BLaER1 treated with 17β-estradiol and CSF1 and Interleukin-3, amounts not matched to agents 10 nM and 100 nM (cell line): Measurements from ENCODE around the gene CCT2.

Experiments used
- H3K27ac ChIP-seq, 11 experiments: shearing (Covaris generic); formaldehyde crosslinking; 2 replicates each; pipeline ENCODE4 v1.8.1; 2022
- H3K27me3 ChIP-seq, 11 experiments: shearing (Covaris generic); formaldehyde crosslinking; 2 replicates each; pipeline ENCODE4 v1.8.1; 2022
- H3K36me3 ChIP-seq, 11 experiments: shearing (Covaris generic); formaldehyde crosslinking; 2 replicates each; pipeline ENCODE4 v1.8.1; 2022
- H3K4me1 ChIP-seq, 10 experiments: shearing (Covaris generic); formaldehyde crosslinking; 2 replicates each; pipeline ENCODE4 v1.8.1; 2022
- H3K4me2 ChIP-seq, 11 experiments: shearing (Covaris generic); formaldehyde crosslinking; 2 replicates each; pipeline ENCODE4 v1.8.1; 2022
- H3K4me3 ChIP-seq, 10 experiments: shearing (Covaris generic); formaldehyde crosslinking; 2 replicates each; pipeline ENCODE4 v1.8.1; 2022
- H3K9ac ChIP-seq, 11 experiments: shearing (Covaris generic); formaldehyde crosslinking; 2 replicates each; pipeline ENCODE4 v1.8.1; 2022
- H3K9me3 ChIP-seq, 11 experiments: shearing (Covaris generic); formaldehyde crosslinking; replicated peaks in 1 of 11; 2 replicates each; pipeline ENCODE4 v1.8.1; 2022
- H4K20me1 ChIP-seq, 11 experiments: shearing (Covaris generic); formaldehyde crosslinking; 2 replicates each; pipeline ENCODE4 v1.8.1; 2022
- Cebpa-rat ChIP-seq, 11 experiments: shearing (Covaris generic); IDR thresholded peaks; 2 replicates each; pipeline ENCODE4 v1.8.1; 2022

The CCT2 gene

DNA sequence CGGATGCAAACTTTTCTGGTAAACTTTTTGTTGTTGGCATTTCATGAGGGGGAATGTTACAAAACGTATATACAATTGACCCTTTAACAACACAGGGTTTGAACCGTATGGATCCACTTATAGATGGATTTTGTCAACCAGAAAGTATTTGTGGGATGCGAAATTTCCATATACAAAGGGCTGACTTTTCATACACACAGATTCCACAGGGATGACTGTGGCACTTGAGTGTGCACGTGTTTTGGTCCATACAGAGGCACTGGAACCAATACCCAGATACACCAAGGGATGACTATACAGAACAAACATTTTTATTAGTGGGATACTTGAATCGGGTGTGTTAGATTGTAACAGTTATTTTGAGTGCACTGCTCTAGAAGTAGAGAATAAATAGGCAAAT lies 29.8 kb upstream of the CCT2 start:
- Histone ChIP-seq H4K20me1 (peaks cover 0 to 22% (median 8%) of the 10 kb centered on the region in 11 experiments; a peak in 11 of 22 replicates), H3K4me3 (no peak overlapping the region), H3K4me2 (no peak overlapping the region), H3K36me3 (peaks cover 0 to 28% (median 0%) of the 10 kb centered on the region in 11 experiments; a peak in 8 of 22 replicates), H3K9me3 (no peaks in the 10 kb centered on the region), H3K27ac (no peak overlapping the region), H3K4me1 (no peaks in the 10 kb centered on the region), H3K27me3 (no peaks in the 10 kb centered on the region), H3K9ac (no peak overlapping the region)
- TF ChIP-seq Cebpa-rat (IDR thresholded peaks at IDR 0.05), result no peak

DNA sequence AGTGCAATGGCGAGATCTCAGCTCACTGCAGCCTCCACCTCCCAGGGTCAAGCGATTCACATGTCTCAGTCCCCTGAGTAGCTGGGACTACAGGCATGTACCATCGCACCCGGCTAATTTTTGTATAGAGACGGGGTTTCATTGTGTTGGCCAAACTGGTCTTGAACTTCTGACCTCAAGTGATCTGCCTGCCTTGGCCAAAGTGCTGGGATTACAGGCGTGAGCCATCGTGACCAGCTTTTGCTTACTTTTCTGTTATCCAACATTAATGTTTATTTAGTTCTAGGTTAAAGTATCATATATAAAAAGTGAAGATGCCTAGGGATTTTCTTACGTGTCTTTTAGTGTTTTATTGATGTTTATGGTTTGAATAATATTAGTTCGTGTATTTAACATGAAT lies 28.9 kb upstream of the CCT2 start:
- no peak overlapping the region for H3K4me2 ChIP-seq
- H3K9me3 ChIP-seq, result no peaks in the 10 kb centered on the region
- peaks cover 0 to 23% (median 0%) of the 10 kb centered on the region in 11 experiments; a peak in 7 of 22 replicates for H3K36me3 ChIP-seq
- TF ChIP-seq Cebpa-rat (IDR thresholded peaks at IDR 0.05), result no peak
- no peak overlapping the region for H3K27ac ChIP-seq
- H3K9ac ChIP-seq, result no peak overlapping the region
- peaks cover 0 to 26% (median 8%) of the 10 kb centered on the region in 11 experiments; a peak in 12 of 22 replicates for H4K20me1 ChIP-seq
- no peaks in the 10 kb centered on the region for H3K27me3 ChIP-seq
- no peaks in the 10 kb centered on the region for H3K4me1 ChIP-seq
- H3K4me3 ChIP-seq, result no peak overlapping the region

DNA sequence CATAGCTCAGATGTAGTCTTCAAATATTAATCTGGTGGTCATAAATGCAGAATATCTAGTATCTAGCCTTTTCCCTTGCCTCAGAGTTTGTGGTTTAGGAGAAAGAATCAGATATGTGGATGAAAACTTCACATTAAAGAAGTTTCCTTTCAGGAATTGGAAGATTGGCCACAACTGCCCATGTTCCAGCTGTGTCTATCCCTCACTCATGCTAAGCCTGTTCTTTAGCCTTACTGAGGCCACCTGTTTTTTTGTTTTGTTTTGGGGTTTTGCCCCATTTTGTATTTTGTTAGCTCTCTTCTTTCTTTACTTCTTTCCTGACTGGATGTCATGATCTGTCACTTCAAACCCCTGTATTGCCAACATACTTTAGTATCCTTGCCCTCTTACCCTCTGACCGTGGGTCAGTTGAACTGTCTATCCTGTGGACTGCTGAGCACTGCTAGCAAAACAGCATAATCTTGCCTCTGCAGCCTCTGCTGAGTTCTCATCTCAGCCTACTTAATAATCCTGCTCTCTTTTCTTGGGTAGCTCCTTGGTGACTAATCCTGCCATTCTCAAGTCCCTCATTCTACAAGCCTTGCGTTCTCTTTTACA lies 22.0 kb upstream of the CCT2 start:
- peaks cover 0 to 34% (median 4%) of the 10 kb centered on the region in 11 experiments; a peak in 12 of 22 replicates for H4K20me1 ChIP-seq
- H3K9ac ChIP-seq, result no peak overlapping the region
- H3K27ac ChIP-seq, result no peak overlapping the region
- H3K36me3 ChIP-seq, result peaks cover 28 to 60% (median 47%) of the 10 kb centered on the region in 11 experiments
- H3K27me3 ChIP-seq, result no peaks in the 10 kb centered on the region
- H3K4me1 ChIP-seq, result no peaks in the 10 kb centered on the region
- no peak for TF ChIP-seq Cebpa-rat (IDR thresholded peaks at IDR 0.05)
- no peak overlapping the region for H3K4me2 ChIP-seq
- no peak overlapping the region for H3K4me3 ChIP-seq
- H3K9me3 ChIP-seq, result no peaks in the 10 kb centered on the region

DNA sequence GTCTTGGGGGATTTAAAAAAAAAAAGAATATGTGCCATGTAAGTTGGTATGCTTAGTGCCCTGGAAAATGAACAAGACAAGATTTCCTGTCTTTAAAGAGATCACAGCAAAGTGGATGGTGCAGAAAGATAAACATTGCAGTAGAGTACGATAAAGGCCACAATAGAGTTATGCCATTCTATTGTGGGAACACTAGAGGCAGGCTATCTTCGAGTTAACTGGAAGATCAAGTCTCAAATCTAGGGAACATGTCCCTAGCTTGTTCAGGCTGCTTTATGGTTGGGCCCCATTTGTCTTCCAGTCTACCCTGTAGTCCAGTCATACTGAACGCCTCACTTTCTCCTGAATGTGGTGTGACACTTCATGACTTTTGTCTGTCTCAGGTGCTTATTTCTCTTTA lies 18.7 kb upstream of the CCT2 start:
- no peak overlapping the region for H3K9ac ChIP-seq
- H3K4me2 ChIP-seq, result no peak overlapping the region
- no peak overlapping the region for H3K4me3 ChIP-seq
- H4K20me1 ChIP-seq, result peaks cover 0 to 12% (median 0%) of the 10 kb centered on the region in 11 experiments; a peak in 4 of 22 replicates
- no peak overlapping the region for H3K27ac ChIP-seq
- no peaks in the 10 kb centered on the region for H3K9me3 ChIP-seq
- H3K27me3 ChIP-seq, result no peaks in the 10 kb centered on the region
- no peaks in the 10 kb centered on the region for H3K4me1 ChIP-seq
- TF ChIP-seq Cebpa-rat (IDR thresholded peaks at IDR 0.05), result no peak
- peaks cover 50 to 92% (median 69%) of the 10 kb centered on the region in 11 experiments for H3K36me3 ChIP-seq

DNA sequence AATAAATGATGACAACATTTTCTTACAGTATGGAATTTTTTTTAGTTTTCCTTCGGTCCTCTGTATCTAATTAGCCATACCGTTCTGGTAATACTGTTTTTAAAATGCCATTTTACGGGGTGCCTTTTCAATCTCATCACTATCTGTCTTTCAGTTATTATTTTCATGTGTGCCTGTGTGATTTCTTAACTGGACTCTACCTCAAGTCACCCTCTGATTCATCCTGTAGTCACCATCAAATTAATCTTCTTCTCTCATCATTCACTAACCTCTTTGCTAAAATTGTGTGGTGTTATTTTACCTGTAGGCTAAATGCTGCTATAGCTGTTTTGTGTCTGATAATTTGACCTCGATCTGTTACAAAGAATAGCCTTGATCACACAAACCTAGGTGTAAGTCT lies 16.0 kb upstream of the CCT2 start:
- H3K4me1 ChIP-seq, result no peaks in the 10 kb centered on the region
- H4K20me1 ChIP-seq, result peaks cover 0 to 12% (median 0%) of the 10 kb centered on the region in 11 experiments; a peak in 4 of 22 replicates
- H3K36me3 ChIP-seq, result peaks cover 58 to 95% (median 74%) of the 10 kb centered on the region in 11 experiments
- peak overlapping the region in 1 of 11 experiments; percentile 30; a peak in 1 of 22 replicates for H3K9ac ChIP-seq
- TF ChIP-seq Cebpa-rat (IDR thresholded peaks at IDR 0.05), result no peak
- no peak overlapping the region for H3K4me3 ChIP-seq
- no peak overlapping the region for H3K27ac ChIP-seq
- no peaks in the 10 kb centered on the region for H3K27me3 ChIP-seq
- H3K4me2 ChIP-seq, result no peak overlapping the region
- H3K9me3 ChIP-seq, result no peaks in the 10 kb centered on the region

DNA sequence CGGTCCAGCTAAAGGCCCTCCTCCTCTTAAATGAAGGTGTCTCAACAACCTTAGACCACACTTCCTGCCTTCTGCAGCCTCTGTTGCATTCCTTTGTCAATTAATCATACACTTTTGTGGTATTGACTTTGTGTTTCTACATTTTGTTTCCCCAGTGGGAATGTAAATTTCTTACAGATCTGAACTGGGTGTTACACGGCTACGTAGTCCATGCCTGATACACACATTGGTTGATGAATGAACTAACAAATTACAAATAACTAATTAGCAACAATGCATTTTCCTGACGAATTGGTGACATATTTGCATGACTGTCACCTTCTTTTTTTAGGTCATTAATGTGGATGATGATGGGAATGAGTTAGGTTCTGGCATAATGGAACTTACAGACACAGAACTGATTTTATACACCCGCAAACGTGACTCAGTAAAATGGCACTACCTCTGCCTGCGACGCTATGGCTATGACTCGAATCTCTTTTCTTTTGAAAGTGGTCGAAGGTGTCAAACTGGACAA lies 15.2 kb upstream of the CCT2 start:
- peaks cover 0 to 12% (median 0%) of the 10 kb centered on the region in 11 experiments; a peak in 4 of 22 replicates for H4K20me1 ChIP-seq

DNA sequence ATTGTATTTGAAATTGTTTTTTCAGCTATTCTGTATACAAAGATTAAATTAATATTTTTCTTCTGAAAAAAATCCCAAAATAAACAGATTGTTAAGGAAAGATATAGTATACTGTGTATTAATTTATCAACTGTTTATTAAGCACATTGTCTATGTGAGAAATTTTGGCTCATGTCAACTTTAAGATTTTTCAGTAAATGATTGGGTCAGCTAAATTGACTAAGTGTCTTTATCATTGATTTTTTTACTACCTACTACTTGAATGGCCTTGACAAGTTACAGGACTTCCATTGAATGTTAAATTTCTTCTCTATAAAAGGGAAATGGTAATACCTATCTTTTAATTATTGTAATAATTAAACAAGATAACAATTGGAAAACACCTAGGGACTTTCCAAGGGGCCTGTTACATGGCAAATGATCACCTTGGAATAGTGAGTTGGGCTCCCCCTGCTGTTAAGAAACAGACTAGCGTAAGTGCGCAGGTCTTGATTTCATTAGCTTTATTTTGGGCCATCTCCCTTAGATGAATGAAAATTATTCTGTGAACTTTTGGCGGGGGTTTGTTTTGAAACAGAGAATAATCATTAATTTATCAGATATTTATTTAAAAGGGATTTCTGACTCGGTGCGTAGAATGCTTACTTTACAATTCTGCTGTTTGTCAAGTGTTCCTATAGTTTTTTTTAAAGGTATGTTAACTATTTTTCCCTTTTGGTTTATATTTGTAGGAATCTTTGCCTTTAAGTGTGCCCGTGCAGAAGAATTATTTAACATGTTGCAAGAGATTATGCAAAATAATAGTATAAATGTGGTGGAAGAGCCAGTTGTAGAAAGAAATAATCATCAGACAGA lies 14.5 kb upstream of the CCT2 start:
- no peak overlapping the region for H3K4me2 ChIP-seq
- peaks cover 65 to 95% (median 75%) of the 10 kb centered on the region in 11 experiments for H3K36me3 ChIP-seq
- no peak overlapping the region for H3K9ac ChIP-seq
- TF ChIP-seq Cebpa-rat (IDR thresholded peaks at IDR 0.05), result no peak
- H3K9me3 ChIP-seq, result no peaks in the 10 kb centered on the region
- H3K4me3 ChIP-seq, result no peak overlapping the region
- H3K4me1 ChIP-seq, result no peaks in the 10 kb centered on the region
- peaks cover 0 to 12% (median 0%) of the 10 kb centered on the region in 11 experiments; a peak in 4 of 22 replicates for H4K20me1 ChIP-seq
- H3K27me3 ChIP-seq, result no peaks in the 10 kb centered on the region
- H3K27ac ChIP-seq, result no peak overlapping the region

More for the DNA sequence above, 15.2 kb upstream of the CCT2 start:
- H3K9ac ChIP-seq, result no peak overlapping the region
- no peaks in the 10 kb centered on the region for H3K9me3 ChIP-seq
- peaks cover 60 to 95% (median 74%) of the 10 kb centered on the region in 11 experiments for H3K36me3 ChIP-seq
- H3K4me3 ChIP-seq, result no peak overlapping the region
- no peaks in the 10 kb centered on the region for H3K4me1 ChIP-seq
- no peak overlapping the region for H3K27ac ChIP-seq
- H3K4me2 ChIP-seq, result no peak overlapping the region
- no peak for TF ChIP-seq Cebpa-rat (IDR thresholded peaks at IDR 0.05)
- H3K27me3 ChIP-seq, result no peaks in the 10 kb centered on the region

DNA sequence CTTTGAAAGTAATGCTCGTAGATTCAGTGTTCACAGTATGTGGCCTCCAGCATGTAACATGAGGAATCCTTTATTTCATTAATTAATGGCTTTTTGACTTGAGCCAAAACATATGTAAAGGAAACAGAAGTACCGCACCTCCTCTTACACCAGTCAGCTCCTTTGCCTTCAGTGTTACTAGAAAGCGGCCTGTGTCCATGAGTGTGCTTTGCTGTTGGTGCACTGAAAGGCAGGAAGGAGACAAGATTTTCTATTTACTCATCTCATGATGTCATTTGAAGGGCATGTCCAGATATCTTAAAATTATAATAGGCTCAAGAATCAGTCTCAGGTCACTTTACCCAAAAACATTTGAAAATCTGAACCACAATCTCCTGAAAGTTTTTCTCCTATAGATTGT lies 9.9 kb upstream of the CCT2 start:
- no peak overlapping the region for H3K9ac ChIP-seq
- H3K36me3 ChIP-seq, result peaks cover 44 to 64% (median 53%) of the 10 kb centered on the region in 11 experiments
- no peaks in the 10 kb centered on the region for H3K9me3 ChIP-seq
- H4K20me1 ChIP-seq, result peaks cover 0 to 4% (median 0%) of the 10 kb centered on the region in 11 experiments; a peak in 3 of 22 replicates
- no peak overlapping the region for H3K27ac ChIP-seq
- no peak overlapping the region for H3K4me3 ChIP-seq
- H3K4me2 ChIP-seq, result no peak overlapping the region
- H3K4me1 ChIP-seq, result peaks cover 0 to 7% (median 0%) of the 10 kb centered on the region in 10 experiments; a peak in 1 of 20 replicates
- no peak for TF ChIP-seq Cebpa-rat (IDR thresholded peaks at IDR 0.05)
- H3K27me3 ChIP-seq, result no peaks in the 10 kb centered on the region

DNA sequence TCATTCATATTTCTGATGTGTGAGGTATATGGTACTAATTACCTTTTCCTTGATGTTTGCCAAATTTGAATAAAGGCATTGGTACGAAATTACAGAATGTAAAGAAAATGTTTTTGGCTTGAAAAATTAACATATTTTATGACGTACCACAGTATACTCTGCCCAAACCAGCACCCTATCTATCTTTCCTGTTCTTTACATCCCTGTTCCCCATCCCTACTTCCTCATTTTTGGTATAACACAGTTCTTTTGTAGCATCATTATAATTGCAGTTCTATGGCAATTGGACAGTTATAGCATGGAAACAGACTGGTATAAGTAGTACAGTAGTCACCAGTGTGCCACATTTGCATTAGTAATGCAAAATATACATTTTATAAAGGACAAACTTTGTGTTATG lies 7.0 kb upstream of the CCT2 start:
- no peak overlapping the region for H3K4me3 ChIP-seq
- no peaks in the 10 kb centered on the region for H3K27me3 ChIP-seq
- no peak for TF ChIP-seq Cebpa-rat (IDR thresholded peaks at IDR 0.05)
- no peaks in the 10 kb centered on the region for H3K9me3 ChIP-seq
- no peak overlapping the region for H3K9ac ChIP-seq
- no peak overlapping the region for H3K27ac ChIP-seq
- H3K4me2 ChIP-seq, result no peak overlapping the region
- H3K4me1 ChIP-seq, result peaks cover 0 to 7% (median 0%) of the 10 kb centered on the region in 10 experiments; a peak in 1 of 20 replicates
- peaks cover 21 to 38% (median 30%) of the 10 kb centered on the region in 11 experiments for H3K36me3 ChIP-seq
- no peaks in the 10 kb centered on the region for H4K20me1 ChIP-seq
